GM12878 (cell line): ENCODE data around the gene CNTRL. TPM values are rescaled to one million over a fixed set of nuclear protein-coding genes. Genes with fewer than 3 reads are reported as not detected.

ENCODE experiments used
- CBX5 ChIP-seq: sonication (generic); IDR thresholded peaks from 2 replicates; pipeline ENCODE4 v1.6.1; 2016; ENCODE audit warnings: low read depth, moderate library complexity, mild to moderate bottlenecking, inconsistent platforms
- DPF2 ChIP-seq: fragments of 450-650 bp; IDR thresholded peaks from 2 replicates; pipeline ENCODE4 v1.6.1; 2017; ENCODE audit warnings: mild to moderate bottlenecking
- EGR1 ChIP-seq, 2 experiments: IDR thresholded peaks; 1 replicate in 1 of 2; 2 replicates in 1 of 2; pipeline ENCODE4 v1.6.1; 2011 to 2012; ENCODE audit warnings: low read depth in 2 of 2, low read length in 2 of 2, borderline replicate concordance in 1 of 2, mild to moderate bottlenecking in 1 of 2, moderate library complexity in 1 of 2
- LARP7 ChIP-seq: fragments of 450-650 bp; IDR thresholded peaks from 2 replicates; pipeline ENCODE4 v1.6.1; 2017; ENCODE audit warnings: mild to moderate bottlenecking
- RUNX3 ChIP-seq: IDR thresholded peaks from 2 replicates; pipeline ENCODE4 v1.6.1; 2012; ENCODE audit warnings: low read length, inconsistent platforms
- ZNF217 ChIP-seq: fragments of 450-650 bp; IDR thresholded peaks from 2 replicates; pipeline ENCODE4 v1.6.1; 2017; ENCODE audit warnings: antibody characterized with exemption, mild to moderate bottlenecking
- polyA plus RNA-seq, 11 experiments: library from polyadenylated mRNA; depleted of rRNA in 4 of 11; unstranded in 6 of 11; stranded (reverse) in 5 of 11; fragments of >200 nt; fragmentation: Nextera tagmentation in 4 of 11; fragmentation: Illumina TruSeq in 1 of 11; extraction: Ambion mirVana in 4 of 11; extraction: Trizol in 1 of 11; gene quantifications; 1 replicate in 1 of 11; 2 replicates in 10 of 11; pipeline versions ENCODE4 v1.2.1 to v1.2.3, GENCODE V29; 2011 to 2016; ENCODE audit warnings: inconsistent platforms in 2 of 11, missing spikeins in 2 of 11, low read depth in 1 of 11
- total RNA-seq, 4 experiments: library from RNA; depleted of rRNA in 3 of 4; stranded (reverse); fragments of >200 nt in 3 of 4; fragmentation: Illumina TruSeq in 1 of 4; extraction: Trizol in 1 of 4; gene quantifications; 2 replicates each; pipeline versions ENCODE4 v1.2.1 to v1.2.3, GENCODE V29; 2013 to 2021
- TF ChIP-seq, protein P1 (sequence below): fragments of 450-650 bp; IDR thresholded peaks from 2 replicates; pipeline ENCODE4 v1.6.1; 2017; ENCODE audit warnings: borderline replicate concordance
- TF ChIP-seq, protein P2 (sequence below): fragments of 450-650 bp; IDR thresholded peaks from 2 replicates; pipeline ENCODE4 v1.6.1; 2017; ENCODE audit warnings: mild to moderate bottlenecking, moderate library complexity

Gene CNTRL
- total and polyA plus RNA-seq, 10 of the 15 experiments (the other 5 are each of a cell fraction or from before 2014, with no cell fraction given) = 20.0 to 65.4 (median 38.8) TPM

DNA sequence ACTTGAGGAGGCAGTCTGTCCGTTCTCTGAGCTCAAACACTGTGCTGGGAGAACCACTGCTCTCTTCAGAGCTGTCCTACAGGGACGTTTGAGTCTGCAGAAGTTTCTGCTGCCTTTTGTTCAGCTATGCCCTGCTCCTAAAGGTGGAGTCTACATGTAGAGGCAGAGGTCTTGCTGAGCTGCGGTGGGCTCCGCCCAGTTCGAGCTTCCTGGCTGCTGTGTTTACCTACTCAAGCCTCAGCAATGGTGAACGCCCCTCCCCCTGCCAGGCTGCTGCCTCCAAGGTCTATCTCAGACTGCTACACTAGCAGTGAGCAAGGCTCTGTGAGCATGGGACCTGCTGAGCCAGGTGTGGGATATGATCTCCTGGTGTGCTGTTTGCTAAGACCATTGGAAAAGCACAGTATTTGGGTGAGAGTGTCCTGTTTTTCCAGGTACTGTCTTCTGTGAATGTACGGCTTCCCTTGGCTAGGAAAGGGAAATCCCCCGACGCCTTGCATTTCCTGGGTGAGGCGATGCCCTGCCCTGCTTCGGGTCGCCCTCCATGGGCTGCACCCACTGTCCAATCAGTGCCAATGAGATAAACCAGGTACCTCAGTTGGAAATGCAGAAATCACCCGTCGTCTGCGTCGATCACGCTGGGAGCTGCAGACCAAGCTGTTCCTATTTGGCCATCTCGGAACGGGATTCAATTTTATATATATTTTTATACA lies 58.5 kb downstream of the CNTRL start (continued):
- TF ChIP-seq DPF2 (no peak), EGR1 (IDR thresholded peaks at IDR 0.05; ENCODE audit: borderline replicate concordance in 1 of 2, low read depth in 2 of 2, low read length in 2 of 2) (no peak), CBX5 (no peak), RUNX3 (no peak), ZNF217 (no peak), LARP7 (no peak)
- TF ChIP-seq, protein P1, sequence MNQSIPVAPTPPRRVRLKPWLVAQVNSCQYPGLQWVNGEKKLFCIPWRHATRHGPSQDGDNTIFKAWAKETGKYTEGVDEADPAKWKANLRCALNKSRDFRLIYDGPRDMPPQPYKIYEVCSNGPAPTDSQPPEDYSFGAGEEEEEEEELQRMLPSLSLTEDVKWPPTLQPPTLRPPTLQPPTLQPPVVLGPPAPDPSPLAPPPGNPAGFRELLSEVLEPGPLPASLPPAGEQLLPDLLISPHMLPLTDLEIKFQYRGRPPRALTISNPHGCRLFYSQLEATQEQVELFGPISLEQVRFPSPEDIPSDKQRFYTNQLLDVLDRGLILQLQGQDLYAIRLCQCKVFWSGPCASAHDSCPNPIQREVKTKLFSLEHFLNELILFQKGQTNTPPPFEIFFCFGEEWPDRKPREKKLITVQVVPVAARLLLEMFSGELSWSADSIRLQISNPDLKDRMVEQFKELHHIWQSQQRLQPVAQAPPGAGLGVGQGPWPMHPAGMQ = no peak
- TF ChIP-seq, protein P2, sequence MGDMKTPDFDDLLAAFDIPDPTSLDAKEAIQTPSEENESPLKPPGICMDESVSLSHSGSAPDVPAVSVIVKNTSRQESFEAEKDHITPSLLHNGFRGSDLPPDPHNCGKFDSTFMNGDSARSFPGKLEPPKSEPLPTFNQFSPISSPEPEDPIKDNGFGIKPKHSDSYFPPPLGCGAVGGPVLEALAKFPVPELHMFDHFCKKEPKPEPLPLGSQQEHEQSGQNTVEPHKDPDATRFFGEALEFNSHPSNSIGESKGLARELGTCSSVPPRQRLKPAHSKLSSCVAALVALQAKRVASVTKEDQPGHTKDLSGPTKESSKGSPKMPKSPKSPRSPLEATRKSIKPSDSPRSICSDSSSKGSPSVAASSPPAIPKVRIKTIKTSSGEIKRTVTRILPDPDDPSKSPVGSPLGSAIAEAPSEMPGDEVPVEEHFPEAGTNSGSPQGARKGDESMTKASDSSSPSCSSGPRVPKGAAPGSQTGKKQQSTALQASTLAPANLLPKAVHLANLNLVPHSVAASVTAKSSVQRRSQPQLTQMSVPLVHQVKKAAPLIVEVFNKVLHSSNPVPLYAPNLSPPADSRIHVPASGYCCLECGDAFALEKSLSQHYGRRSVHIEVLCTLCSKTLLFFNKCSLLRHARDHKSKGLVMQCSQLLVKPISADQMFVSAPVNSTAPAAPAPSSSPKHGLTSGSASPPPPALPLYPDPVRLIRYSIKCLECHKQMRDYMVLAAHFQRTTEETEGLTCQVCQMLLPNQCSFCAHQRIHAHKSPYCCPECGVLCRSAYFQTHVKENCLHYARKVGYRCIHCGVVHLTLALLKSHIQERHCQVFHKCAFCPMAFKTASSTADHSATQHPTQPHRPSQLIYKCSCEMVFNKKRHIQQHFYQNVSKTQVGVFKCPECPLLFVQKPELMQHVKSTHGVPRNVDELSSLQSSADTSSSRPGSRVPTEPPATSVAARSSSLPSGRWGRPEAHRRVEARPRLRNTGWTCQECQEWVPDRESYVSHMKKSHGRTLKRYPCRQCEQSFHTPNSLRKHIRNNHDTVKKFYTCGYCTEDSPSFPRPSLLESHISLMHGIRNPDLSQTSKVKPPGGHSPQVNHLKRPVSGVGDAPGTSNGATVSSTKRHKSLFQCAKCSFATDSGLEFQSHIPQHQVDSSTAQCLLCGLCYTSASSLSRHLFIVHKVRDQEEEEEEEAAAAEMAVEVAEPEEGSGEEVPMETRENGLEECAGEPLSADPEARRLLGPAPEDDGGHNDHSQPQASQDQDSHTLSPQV = no peak
